AML-193 (cell line): Measurements from ENCODE around the gene MAD1L1.
"Not testable (repeated sequence)": the region's sequence is repeated elsewhere in the genome, so short reads cannot be mapped to it uniquely, and the experiment has no call there.

Experiments used
- DNase-seq, 2 experiments: peaks; one replicate each; lab custom pipeline; 2025; lab: John Stamatoyannopoulos, UW

Gene MAD1L1

DNA sequence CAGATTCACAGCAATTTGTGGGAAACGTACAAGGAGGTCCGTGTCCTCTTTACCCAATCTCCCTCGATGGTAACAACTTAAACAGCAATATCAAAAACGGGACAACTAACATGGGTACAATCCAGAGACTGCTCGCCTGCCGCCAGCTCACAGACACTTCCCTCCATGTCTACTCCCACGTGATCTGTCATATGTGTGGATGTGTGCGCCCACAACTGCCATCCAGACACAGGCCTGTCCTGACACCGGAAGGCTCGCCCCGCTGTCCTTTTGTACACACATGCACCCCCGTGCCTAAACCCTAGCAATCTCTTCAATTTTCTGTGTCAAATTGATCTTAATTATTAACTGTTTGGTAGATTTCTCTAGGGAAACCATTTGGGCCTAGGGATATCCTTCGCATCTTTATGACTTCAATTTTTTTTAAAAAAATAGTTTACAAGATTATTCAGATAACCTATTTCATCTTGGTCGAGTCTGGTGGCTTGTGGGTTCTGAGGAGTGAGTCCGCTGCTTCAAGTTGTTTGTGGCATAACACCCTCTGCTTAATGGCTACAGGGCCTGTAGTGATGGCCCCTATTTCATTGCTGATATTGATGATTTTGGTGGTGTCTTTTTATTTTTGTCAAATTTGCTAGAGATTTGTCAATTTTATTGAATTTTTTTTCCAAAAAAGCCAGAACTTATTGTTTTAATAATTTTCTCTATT, 260.6 kb downstream of the MAD1L1 start:
- DNase-seq = no peak

DNA sequence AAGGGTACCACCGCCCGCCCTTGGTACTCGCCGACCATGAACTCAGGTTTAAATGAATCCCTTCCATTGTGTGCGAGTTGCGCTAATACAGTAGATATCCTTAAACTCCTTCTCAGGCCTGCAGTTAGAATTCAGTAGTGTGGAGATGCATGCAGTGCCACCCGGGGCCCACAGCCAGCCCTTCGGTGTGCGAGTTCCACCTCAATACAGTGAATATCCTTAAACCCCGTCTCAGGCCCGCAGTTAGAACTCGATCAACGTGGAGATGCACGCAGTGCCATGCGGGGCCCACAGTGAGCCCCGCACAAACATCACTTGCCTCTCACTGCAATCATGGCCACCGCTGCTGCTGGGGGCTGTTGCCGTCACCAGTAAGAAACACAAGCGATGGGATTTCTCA, 261.9 kb downstream of the MAD1L1 start:
- no peak for DNase-seq

DNA sequence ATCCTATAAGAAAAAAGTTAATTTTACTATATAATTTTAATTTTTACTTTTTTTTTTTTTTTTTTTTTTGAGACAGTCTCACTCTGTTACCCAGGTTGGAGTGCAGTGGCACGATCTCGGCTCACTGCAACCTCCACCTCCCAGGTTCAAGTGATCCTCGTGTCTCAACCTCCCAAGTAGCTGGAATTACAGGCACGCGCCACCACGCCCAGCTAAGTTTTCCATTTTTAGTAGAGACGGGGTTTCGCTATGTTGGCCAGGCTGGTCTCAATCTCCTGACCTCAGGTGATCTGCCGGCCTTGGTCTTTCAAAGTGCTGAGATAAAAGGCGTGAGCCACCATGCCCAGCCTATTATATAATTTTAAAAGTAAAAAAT, 262.5 kb downstream of the MAD1L1 start:
- DNase-seq = not testable (repeated sequence)

DNA sequence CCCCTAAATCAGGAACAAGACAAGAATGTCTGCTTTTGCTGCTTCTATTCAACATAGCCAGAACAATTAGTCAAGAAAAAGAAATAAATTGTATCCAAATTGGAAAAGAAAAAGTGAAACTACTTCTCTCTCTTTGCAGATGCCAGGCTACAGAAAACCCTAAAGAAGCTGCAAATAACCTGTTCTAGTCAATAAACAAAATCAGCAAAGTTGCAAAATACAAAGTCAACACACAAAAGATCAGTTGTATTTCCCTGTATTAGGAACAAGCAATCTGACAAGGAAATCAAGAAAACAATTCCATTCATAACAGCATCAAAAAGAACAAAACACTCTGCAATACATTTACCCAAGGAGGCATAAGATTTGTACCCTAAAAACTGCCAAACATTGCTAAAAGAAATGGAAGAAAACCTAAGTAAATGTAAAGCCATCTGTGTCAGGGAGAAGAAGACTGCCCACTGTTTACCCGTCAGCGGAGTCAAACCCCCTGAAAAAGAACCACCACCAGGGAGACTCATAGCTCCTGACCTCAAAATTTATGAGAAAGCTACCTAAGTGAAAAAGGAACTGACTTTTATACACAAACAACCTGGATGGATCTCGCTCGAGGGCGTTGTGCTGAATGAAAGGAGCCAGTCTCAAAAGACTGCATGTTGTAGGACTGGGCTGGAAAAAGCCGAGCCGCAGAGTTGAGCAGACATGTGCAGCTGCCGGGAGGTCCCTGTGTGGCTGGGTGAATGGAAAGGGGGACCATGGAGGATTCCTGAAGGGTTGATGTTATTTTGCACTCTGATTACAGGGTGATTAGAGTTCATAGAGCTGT, 263.1 kb downstream of the MAD1L1 start:
- DNase-seq = no peak

- DNase-seq = no peak
Observed at GRCh38 chr7:1968397-1969111, 264.2 kb downstream of the MAD1L1 start.

DNA sequence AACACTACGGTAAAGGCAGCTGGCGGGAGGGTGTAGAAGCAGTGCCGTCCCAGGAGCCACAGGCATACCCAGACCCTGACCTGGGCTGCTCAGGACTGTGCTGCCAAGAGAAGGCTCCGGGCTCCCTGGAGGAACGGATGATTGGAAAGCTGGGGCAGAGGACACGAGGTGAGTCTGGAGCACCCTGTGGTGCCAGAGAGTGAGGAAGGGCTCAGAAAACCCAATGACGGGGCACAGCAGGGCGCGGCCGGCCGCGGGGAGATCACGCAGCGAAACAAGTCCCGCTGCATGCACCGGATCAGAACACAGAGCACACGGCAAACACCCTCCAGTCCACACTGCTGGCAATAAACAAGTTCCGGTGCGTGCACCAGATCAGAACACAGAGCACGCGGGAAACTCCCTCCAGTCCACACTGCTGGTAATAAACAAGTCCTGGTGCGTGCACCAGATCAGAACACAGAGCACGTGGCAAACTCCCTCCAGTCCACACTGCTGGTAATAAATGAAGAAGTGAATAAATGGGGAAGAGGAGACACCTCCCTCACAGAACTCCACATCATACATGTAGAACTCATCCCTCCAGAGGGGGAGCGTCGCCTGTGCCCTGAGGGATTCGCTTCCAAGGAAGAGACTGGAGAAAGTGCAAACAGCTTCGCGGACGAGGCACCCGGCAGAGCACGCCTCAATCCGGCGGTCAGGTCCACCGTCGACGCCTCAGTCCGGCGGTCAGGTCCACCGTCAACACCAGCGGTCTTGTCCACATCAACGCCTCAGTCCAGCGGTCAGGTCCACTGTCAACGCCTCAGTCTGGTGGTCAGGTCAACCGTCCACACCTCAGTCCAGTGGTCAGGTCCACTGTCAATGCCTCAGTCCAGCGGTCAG, 265.0 kb downstream of the MAD1L1 start:
- DNase-seq = no peak

DNA sequence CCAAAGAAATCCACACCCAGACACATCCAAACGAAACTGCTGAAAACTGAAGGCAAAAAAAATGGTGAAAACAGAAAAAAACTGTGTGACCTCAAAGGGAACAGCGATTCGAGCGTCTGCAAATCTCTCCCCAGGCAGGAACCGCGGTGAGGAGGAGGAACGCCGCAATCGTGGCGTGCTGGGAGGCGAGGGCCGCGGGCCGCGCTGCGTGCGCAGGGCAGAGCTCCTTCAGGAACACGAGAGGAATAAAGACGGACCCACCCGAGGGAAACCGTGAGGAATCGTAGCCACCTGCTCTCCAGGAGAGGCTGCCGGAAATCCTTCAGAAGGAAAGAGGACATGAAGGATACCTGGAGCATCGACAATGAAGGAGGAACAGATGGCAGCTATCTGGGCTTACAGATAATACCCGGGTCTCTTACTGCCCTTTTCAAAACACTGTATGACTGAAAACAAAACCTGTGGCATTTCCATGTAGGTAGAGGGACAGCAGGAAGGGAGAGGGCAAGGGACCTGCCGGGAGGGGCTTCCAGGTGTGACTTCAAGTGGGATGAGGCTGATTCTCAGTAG, 266.0 kb downstream of the MAD1L1 start:
- DNase-seq = no peak

GRCh38 chr7:1965579-1966294, 267.0 kb downstream of the MAD1L1 start:
- DNase-seq = no peak

DNA sequence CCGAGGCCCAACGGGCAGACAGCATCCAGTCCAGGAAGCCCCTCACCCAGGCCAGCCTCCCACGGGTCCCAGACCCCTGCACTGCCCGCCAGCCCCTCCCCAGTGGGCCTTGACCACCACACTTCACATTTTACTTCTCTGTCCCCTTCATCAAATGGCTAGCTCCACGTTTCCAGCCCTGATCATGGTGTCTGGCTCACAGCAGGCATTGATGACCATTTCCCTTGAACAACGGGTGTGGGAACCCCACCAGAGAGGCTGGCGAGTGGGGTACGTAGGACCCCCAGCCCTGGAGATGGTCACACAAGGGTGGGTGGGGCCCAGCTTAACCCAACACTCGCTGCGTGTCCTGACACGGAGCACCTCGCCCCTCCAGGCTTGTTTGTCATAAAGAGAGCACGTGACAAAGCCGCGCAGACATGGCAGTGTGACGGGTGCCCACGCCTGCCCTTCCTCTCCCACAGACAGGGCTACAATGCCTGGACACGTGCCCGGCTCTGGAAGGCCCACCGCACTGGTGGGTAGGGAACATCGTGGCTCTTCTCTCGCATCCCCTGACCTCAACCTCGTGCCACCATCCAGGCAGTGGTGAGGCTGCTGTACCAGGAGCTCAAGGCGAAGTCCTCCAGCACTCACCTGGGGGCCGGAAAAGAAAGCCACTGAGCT, 267.7 kb downstream of the MAD1L1 start:
- no peak for DNase-seq

- DNase-seq = no peak
Observed at GRCh38 chr7:1964211-1964912, 268.4 kb downstream of the MAD1L1 start.

- DNase-seq = no peak
Observed at GRCh38 chr7:1963575-1963974, 269.2 kb downstream of the MAD1L1 start.

DNA sequence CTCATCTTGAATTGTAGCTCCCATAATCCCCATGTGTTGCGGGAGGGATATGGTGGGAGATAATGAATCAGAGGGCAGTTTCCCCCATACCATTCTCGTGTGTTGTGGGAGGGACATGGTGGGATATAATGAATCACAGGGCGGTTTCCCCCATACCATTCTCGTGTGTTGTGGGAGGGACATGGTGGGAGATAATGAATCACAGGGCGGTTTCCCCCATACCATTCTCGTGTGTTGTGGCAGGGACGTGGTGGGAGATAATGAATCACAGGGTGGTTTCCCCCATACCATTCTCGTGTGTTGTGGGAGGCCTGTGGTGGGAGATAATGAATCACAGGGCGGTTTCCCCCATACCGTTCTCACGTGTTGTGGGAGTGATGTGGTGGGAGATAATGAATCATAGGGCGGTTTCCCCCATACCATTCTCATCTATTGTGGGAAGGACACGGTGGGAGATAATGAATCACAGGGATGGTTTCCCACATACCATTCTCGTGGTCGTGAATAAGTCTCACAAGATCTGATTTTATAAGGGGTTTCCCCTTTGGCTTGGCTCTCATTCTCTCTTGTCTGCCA, 271.0 kb downstream of the MAD1L1 start:
- no peak for DNase-seq

GRCh38 chr7:1959305-1959704, 273.4 kb downstream of the MAD1L1 start:
- DNase-seq = no peak

GRCh38 chr7:1957471-1958225, 275.1 kb downstream of the MAD1L1 start:
- no peak for DNase-seq

DNA sequence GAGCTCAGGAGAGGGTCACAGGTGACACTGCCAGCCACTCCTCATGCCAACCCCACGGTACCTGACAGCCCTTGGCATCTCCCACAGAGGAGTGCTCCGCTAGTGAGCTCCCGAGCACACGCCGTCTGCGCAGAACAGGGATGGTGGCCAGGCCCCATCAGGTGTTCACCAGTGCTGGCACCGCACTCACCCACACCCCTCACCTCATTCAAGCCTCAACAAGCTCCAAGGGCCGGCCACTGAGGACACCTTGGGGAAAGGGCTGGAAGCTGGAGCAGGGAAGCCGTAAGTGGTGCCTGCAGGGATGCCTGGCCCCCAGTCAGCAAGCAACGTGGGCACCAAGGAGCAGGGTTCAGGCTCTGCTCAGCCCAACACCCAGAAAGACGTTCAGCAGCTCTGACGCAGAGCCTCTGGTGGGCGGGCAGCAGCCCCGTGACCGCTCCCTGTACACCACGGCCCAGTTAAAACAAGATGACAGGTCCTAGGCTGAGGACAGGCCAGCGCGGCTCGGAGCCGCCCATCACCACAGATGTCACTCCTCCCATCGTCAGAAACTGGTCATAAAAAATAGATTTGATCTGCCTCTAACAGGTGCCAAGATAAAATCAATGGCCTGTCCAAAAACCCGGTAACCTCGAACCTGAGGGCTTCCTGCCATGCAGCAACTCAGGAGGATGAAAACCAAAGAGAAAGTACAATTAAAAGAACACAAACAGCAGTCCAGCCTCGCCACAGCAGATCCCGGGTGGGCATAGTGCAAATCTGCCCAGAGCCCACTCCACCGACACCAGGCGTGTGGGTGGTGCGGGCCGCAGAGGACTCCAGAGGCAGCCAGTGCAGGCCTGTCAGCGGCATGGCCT, 275.9 kb downstream of the MAD1L1 start:
- no peak for DNase-seq

GRCh38 chr7:1956141-1956540, 276.6 kb downstream of the MAD1L1 start:
- no peak for DNase-seq

DNA sequence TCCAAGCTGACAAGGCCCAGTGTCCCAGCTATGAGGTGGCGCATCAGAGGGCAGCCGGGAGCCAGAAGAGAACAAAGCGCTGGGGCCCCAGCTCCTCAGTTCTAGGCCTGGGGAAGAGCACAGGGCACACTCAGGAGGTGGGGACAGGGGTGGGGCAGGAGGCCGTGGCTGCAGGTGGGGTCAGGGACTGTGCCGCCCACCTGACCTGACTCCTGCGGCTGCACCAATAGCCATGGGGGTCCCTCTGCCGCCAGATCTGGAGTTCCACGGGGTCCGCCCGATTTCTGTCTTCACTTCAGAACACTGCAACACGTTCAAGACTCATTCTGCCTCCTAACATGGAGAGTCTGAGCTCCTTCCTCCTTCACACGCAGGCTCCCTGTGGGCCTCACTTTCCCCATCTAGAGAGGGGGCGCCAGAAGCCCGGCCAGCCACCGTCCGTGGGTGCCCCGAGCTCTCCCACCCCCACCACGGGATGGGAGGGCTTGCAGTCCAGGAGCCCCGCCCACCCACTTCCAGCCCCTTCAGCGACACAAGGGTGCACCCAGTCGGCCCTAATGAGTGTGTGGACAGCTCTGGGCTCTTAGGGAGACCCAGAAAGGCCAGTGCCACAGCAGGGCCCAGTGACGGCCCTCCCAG, 278.3 kb downstream of the MAD1L1 start:
- no peak for DNase-seq
